Measurements from ENCODE around the gene PTPN14.

PTPN14 gene

DNA sequence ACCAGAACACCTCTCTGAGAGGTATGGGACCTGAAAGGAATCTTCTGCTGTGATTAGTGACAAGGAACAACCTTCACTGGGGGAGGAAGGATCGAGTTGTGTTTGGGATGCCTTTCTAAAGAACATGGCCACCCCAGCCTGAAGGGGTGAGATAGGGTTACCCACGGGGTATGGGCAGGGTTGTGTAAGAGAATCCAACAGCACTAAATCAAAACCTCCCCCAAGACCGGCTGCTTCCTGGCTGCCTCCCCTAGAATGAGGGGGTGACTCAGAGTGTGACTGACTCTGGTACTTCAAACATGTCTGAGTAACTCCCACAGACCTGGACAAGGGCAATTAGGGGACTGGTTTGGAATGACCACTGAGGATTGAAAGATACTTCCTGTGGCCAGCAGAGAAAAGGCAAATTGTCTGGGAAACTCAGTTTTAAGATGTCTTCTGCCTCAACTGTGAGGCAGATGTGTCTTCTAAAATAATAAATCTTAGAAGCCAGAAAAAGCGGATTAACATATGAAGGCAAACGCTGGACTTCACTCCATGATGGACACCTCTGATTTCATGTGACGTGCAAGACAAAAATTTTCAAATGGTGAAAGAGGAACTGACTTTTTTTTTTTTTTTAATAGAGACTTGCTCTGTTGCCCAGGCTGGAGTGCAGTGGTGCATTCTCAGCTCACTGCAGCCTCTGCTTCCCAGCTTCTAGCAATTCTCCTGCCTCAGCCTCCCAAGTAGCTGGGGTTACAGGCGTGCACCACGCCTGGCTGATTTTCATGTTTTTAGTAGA lies 6.7 kb upstream of the PTPN14 start:
- H3K27me3 ChIP-seq (ENCODE audit: insufficient read depth, low read length) = no peaks in the 10 kb centered on the region
- no peak overlapping the region for H3K4me3 ChIP-seq (ENCODE audit: low read depth, low read length)
- H3K36me3 ChIP-seq (ENCODE audit: control insufficient read depth in 1 of 2, insufficient read depth in 2 of 2, low read length in 2 of 2) = no peaks in the 10 kb centered on the region
- H3K4me2 ChIP-seq (ENCODE audit: low read length) = no peak overlapping the region
- H3K27ac ChIP-seq (ENCODE audit: low read depth, low read length) = peak overlapping the region; percentile 79
- no peak overlapping the region for H2AFZ ChIP-seq (ENCODE audit: insufficient read depth, low read length, poor library complexity)
- no peak overlapping the region for H3K23ac ChIP-seq (ENCODE audit: low read length)
- peak overlapping the region; percentile 94 for H2BK120ac ChIP-seq (ENCODE audit: insufficient read depth, low read length, poor library complexity)
- H3K4ac ChIP-seq (ENCODE audit: low read depth, low read length) = no peak overlapping the region
- peaks cover 13 to 20% of the 10 kb centered on the region in 2 experiments for H3K4me1 ChIP-seq (ENCODE audit: control insufficient read depth in 1 of 2, insufficient read depth in 2 of 2, low read length in 2 of 2)
- peak overlapping the region; percentile 77 for H4K91ac ChIP-seq (ENCODE audit: low read depth, low read length)
- peak overlapping the region; percentile 11 for H4K8ac ChIP-seq (ENCODE audit: low read depth, low read length)
- H3K9me3 ChIP-seq (ENCODE audit: insufficient read depth, low read depth, low read length) = no peaks in the 10 kb centered on the region
- H3K79me2 ChIP-seq (ENCODE audit: control insufficient read depth, insufficient read depth, low read length, poor library complexity) = peaks cover 2% of the 10 kb centered on the region
- no CpG with 5 or more reads among the region's 8 CpGs for WGBS (ENCODE audit: extremely low coverage, insufficient coverage, insufficient read length)
- no peak overlapping the region for H4K12ac ChIP-seq (ENCODE audit: low read depth, low read length)
- H2BK5ac ChIP-seq (ENCODE audit: low read depth, low read length, poor library complexity) = peak overlapping the region; percentile 75
- H3K14ac ChIP-seq (ENCODE audit: low read length) = peak overlapping the region; percentile 13
- DNase-seq = no peak
- peak overlapping the region; percentile 24 for H2BK12ac ChIP-seq (ENCODE audit: low read length)
- H3K79me1 ChIP-seq (ENCODE audit: low read length) = peaks cover 12% of the 10 kb centered on the region
- peak overlapping the region; percentile 9 for H3K18ac ChIP-seq (ENCODE audit: low read length)
- no peak overlapping the region for H3K9ac ChIP-seq (ENCODE audit: low read length)
- H2AK5ac ChIP-seq (ENCODE audit: low read length) = no peak overlapping the region

DNA sequence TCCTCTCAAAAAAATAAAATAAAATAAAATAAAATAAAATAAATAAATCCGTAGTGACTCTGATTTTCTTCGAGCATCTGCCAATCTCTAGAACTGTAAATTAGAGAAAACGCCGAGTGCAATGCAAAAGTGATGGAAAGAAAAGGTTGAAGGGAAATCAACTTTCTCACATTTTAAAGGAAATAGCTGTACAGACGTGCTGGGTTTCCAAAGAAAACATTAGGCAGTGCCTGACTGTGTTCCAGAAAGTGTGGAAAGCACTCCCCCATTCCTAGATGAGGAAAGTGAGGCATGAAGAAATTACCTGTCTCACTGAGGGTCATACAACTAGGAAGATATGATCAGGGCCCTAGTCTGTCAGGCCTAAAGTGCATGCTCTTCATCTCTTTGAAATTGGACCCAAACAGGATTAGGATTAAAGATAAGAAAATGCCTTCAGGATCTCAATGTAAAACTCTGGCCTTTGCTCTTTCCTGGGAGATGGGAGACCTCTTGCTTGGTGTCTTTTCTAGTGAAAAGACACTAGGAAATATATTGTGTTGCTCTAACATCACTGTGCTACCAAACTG lies 1.8 kb upstream of the PTPN14 start:
- peak overlapping the region; percentile 99 for H2BK12ac ChIP-seq (ENCODE audit: low read length)
- peaks cover 34% of the 10 kb centered on the region for H3K79me1 ChIP-seq (ENCODE audit: low read length)
- H4K91ac ChIP-seq (ENCODE audit: low read depth, low read length) = peak overlapping the region; percentile 74
- H3K36me3 ChIP-seq (ENCODE audit: control insufficient read depth in 1 of 2, insufficient read depth in 2 of 2, low read length in 2 of 2) = no peaks in the 10 kb centered on the region
- H3K18ac ChIP-seq (ENCODE audit: low read length) = peak overlapping the region; percentile 82
- H3K9ac ChIP-seq (ENCODE audit: low read length) = no peak overlapping the region
- H3K4ac ChIP-seq (ENCODE audit: low read depth, low read length) = peak overlapping the region; percentile 27
- H3K27ac ChIP-seq (ENCODE audit: low read depth, low read length) = peak overlapping the region; percentile 100
- peak overlapping the region; percentile 99 for H2BK120ac ChIP-seq (ENCODE audit: insufficient read depth, low read length, poor library complexity)
- no peak overlapping the region for H2AFZ ChIP-seq (ENCODE audit: insufficient read depth, low read length, poor library complexity)
- peak overlapping the region; percentile 99 for H2AK5ac ChIP-seq (ENCODE audit: low read length)
- DNase-seq = peak in 1 of 2 donors; percentile 18
- no peaks in the 10 kb centered on the region for H3K9me3 ChIP-seq (ENCODE audit: insufficient read depth, low read depth, low read length)
- H4K8ac ChIP-seq (ENCODE audit: low read depth, low read length) = peak overlapping the region; percentile 70
- H3K27me3 ChIP-seq (ENCODE audit: insufficient read depth, low read length) = no peaks in the 10 kb centered on the region
- peaks cover 19 to 24% of the 10 kb centered on the region in 2 experiments for H3K4me1 ChIP-seq (ENCODE audit: control insufficient read depth in 1 of 2, insufficient read depth in 2 of 2, low read length in 2 of 2)
- no peak overlapping the region for H3K4me2 ChIP-seq (ENCODE audit: low read length)
- peak overlapping the region; percentile 93 for H3K14ac ChIP-seq (ENCODE audit: low read length)
- no peak overlapping the region for H3K4me3 ChIP-seq (ENCODE audit: low read depth, low read length)
- H3K23ac ChIP-seq (ENCODE audit: low read length) = no peak overlapping the region
- H2BK5ac ChIP-seq (ENCODE audit: low read depth, low read length, poor library complexity) = peak overlapping the region; percentile 86
- peaks cover 31% of the 10 kb centered on the region for H3K79me2 ChIP-seq (ENCODE audit: control insufficient read depth, insufficient read depth, low read length, poor library complexity)
- no peak overlapping the region for H4K12ac ChIP-seq (ENCODE audit: low read depth, low read length)
- WGBS (ENCODE audit: extremely low coverage, insufficient coverage, insufficient read length) = no CpG with 5 or more reads among the region's 5 CpGs

DNA sequence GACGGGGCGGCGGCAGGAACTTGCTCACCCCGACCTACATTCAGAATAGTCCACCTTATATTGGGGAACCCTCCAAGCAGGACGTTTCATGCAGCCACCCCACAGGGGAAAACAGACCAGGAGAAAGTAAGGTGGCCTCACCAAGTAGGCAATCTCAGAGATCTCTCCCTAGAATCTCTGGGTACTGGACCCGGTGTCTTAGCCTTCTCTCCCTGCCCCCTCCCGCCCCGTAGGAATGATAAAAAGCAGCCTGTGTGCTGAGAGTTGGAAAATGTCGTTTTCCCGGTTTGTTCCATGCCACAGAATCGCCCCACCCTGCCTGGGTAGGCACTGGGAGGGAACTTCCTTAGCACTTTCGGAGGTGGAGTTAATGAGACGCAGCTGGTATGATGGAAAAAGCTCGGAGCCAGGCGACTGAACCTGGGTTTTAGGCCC lies 789 bp upstream of the PTPN14 start:
- Histone ChIP-seq H4K8ac (ENCODE audit: low read depth, low read length) (peak overlapping the region; percentile 100), H2BK5ac (ENCODE audit: low read depth, low read length, poor library complexity) (peak overlapping the region; percentile 100), H3K14ac (ENCODE audit: low read length) (peak overlapping the region; percentile 96), H3K27me3 (ENCODE audit: insufficient read depth, low read length) (no peaks in the 10 kb centered on the region), H3K18ac (ENCODE audit: low read length) (peak overlapping the region; percentile 98), H3K23ac (ENCODE audit: low read length) (no peak overlapping the region), H4K12ac (ENCODE audit: low read depth, low read length) (peak overlapping the region; percentile 99), H3K4me2 (ENCODE audit: low read length) (peak overlapping the region; percentile 99), H2AFZ (ENCODE audit: insufficient read depth, low read length, poor library complexity) (peak overlapping the region; percentile 98), H3K79me2 (ENCODE audit: control insufficient read depth, insufficient read depth, low read length, poor library complexity) (peaks cover 33% of the 10 kb centered on the region), H2AK5ac (ENCODE audit: low read length) (peak overlapping the region; percentile 34), H3K79me1 (ENCODE audit: low read length) (peaks cover 31% of the 10 kb centered on the region), H4K91ac (ENCODE audit: low read depth, low read length) (peak overlapping the region; percentile 100), H3K4me1 (ENCODE audit: control insufficient read depth in 1 of 2, insufficient read depth in 2 of 2, low read length in 2 of 2) (peaks cover 15 to 22% of the 10 kb centered on the region in 2 experiments), H2BK120ac (ENCODE audit: insufficient read depth, low read length, poor library complexity) (peak overlapping the region; percentile 100), H3K4me3 (ENCODE audit: low read depth, low read length) (peak overlapping the region; percentile 69), H3K4ac (ENCODE audit: low read depth, low read length) (peak overlapping the region; percentile 98), H3K9ac (ENCODE audit: low read length) (peak overlapping the region; percentile 90), H2BK12ac (ENCODE audit: low read length) (peak overlapping the region; percentile 99), H3K27ac (ENCODE audit: low read depth, low read length) (peak overlapping the region; percentile 100), H3K36me3 (ENCODE audit: control insufficient read depth in 1 of 2, insufficient read depth in 2 of 2, low read length in 2 of 2) (no peaks in the 10 kb centered on the region), H3K9me3 (ENCODE audit: insufficient read depth, low read depth, low read length) (no peaks in the 10 kb centered on the region)
- DNase-seq = peak; percentile 97 to 98
- no CpG with 5 or more reads among the region's 15 CpGs for WGBS (ENCODE audit: extremely low coverage, insufficient coverage, insufficient read length)

DNA sequence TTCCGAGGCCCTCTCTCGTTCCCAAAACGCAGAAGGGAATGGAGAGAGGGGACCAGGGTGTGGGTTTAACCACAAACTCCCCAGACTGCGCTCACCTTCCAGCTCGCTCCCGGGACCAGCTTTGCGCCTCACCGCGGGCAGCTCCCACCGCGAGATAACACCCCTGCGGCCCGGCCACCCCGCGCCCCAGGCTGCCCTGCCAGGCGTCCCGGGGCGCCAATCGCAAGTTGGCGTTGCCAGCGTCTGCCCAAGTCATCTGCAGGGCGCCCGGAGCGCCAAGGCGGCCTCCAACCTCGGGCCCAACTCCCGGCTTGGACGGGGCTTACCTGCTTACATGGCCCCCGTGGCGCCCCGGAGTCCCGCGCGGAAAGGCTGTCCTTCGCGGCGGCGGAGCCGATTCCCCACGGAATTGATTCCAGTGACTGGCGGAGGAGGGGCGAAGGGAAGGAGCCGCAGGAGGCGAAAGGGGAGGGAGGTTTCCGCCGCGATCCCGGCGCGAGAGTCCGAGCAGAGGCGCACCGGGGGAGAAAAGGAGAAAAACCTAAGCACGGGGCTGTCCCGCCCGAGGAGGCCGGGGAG lies 456 bp downstream of the PTPN14 start:
- Histone ChIP-seq H3K79me2 (ENCODE audit: control insufficient read depth, insufficient read depth, low read length, poor library complexity) (peaks cover 36% of the 10 kb centered on the region), H3K79me1 (ENCODE audit: low read length) (peaks cover 31% of the 10 kb centered on the region), H3K36me3 (ENCODE audit: control insufficient read depth in 1 of 2, insufficient read depth in 2 of 2, low read length in 2 of 2) (peaks cover 0 to under 1% of the 10 kb centered on the region in 2 experiments), H3K4me1 (ENCODE audit: control insufficient read depth in 1 of 2, insufficient read depth in 2 of 2, low read length in 2 of 2) (peaks cover 15 to 25% of the 10 kb centered on the region in 2 experiments), H2BK5ac (ENCODE audit: low read depth, low read length, poor library complexity) (peak overlapping the region; percentile 99), H3K9me3 (ENCODE audit: insufficient read depth, low read depth, low read length) (no peaks in the 10 kb centered on the region), H3K9ac (ENCODE audit: low read length) (peak overlapping the region; percentile 98), H3K4me3 (ENCODE audit: low read depth, low read length) (peak overlapping the region; percentile 95), H2AK5ac (ENCODE audit: low read length) (peak overlapping the region; percentile 84), H3K27ac (ENCODE audit: low read depth, low read length) (peak overlapping the region; percentile 100), H3K4ac (ENCODE audit: low read depth, low read length) (peak overlapping the region; percentile 98), H2BK12ac (ENCODE audit: low read length) (peak overlapping the region; percentile 85), H3K18ac (ENCODE audit: low read length) (peak overlapping the region; percentile 94), H3K14ac (ENCODE audit: low read length) (peak overlapping the region; percentile 97), H4K12ac (ENCODE audit: low read depth, low read length) (peak overlapping the region; percentile 81), H3K4me2 (ENCODE audit: low read length) (peak overlapping the region; percentile 96), H3K23ac (ENCODE audit: low read length) (peak overlapping the region; percentile 84), H2BK120ac (ENCODE audit: insufficient read depth, low read length, poor library complexity) (peak overlapping the region; percentile 93), H3K27me3 (ENCODE audit: insufficient read depth, low read length) (no peaks in the 10 kb centered on the region), H4K91ac (ENCODE audit: low read depth, low read length) (peak overlapping the region; percentile 96), H2AFZ (ENCODE audit: insufficient read depth, low read length, poor library complexity) (peak overlapping the region; percentile 66), H4K8ac (ENCODE audit: low read depth, low read length) (peak overlapping the region; percentile 89)
- WGBS (ENCODE audit: extremely low coverage, insufficient coverage, insufficient read length) = no CpG with 5 or more reads among the region's 57 CpGs
- DNase-seq = peak in 1 of 2 donors; percentile 57
